Esophagus muscularis mucosa (tissue), 4 donors: ENCODE measurements around the gene ZNF362. TPM values are rescaled to one million over a fixed set of nuclear protein-coding genes. Genes with fewer than 3 reads are reported as not detected.

Experiments used
- DNase-seq: peaks from one replicate; pipeline ENCODE4 v3.0.0-alpha.2; 2017; ENCODE audit errors: extremely low spot score
- H3K27ac ChIP-seq, 4 donors: fragments of 200-600 bp; sonication (generic); replicated peaks in 1 of 4; 1 replicate in 3 of 4; 2 replicates in 1 of 4; pipeline ENCODE4 v1.5.1; 2016 to 2019; ENCODE audit warnings: mild to moderate bottlenecking in 1 of 4
- H3K27me3 ChIP-seq, 4 donors: fragments of 200-600 bp; sonication (generic); one replicate each; pipeline versions ENCODE4 v1.5.1 to v1.6.0; 2016 to 2019
- H3K36me3 ChIP-seq, 4 donors: fragments of 200-600 bp; sonication (generic); one replicate each; pipeline ENCODE4 v1.5.1; 2016 to 2019
- H3K4me1 ChIP-seq, 4 donors: fragments of 200-600 bp; sonication (generic); one replicate each; pipeline ENCODE4 v1.5.1; 2016 to 2019
- H3K4me3 ChIP-seq, 4 donors: fragments of 200-600 bp; sonication (generic); 1 replicate in 2 of 4; 2 replicates in 2 of 4; pipeline ENCODE4 v1.5.1; 2016 to 2019; ENCODE audit warnings: mild to moderate bottlenecking in 4 of 4, moderate library complexity in 1 of 4
- H3K9me3 ChIP-seq, 4 donors: fragments of 200-600 bp; sonication (generic); 1 replicate in 3 of 4; 2 replicates in 1 of 4; pipeline ENCODE4 v1.5.1; 2016 to 2019
- CTCF ChIP-seq, 3 experiments: fragments of 200-600 bp in 2 of 3; fragments of 450-650 bp in 1 of 3; sonication (generic) in 2 of 3; IDR thresholded peaks; one replicate each; pipeline ENCODE4 v1.5.1; 2017 to 2019; ENCODE audit warnings: antibody characterized with exemption in 3 of 3, mild to moderate bottlenecking in 2 of 3, moderate library complexity in 1 of 3
- EP300 ChIP-seq: sonication (generic); formaldehyde crosslinking; IDR thresholded peaks from one replicate; pipeline ENCODE4 v1.6.1; 2017; ENCODE audit warnings: antibody characterized with exemption
- POLR2A ChIP-seq: fragments of 450-650 bp; IDR thresholded peaks from one replicate; pipeline ENCODE4 v1.6.1; 2017; ENCODE audit warnings: antibody characterized with exemption, moderate library complexity, mild to moderate bottlenecking, low read depth
- POLR2AphosphoS5 ChIP-seq, 2 donors: sonication (generic); formaldehyde crosslinking; IDR thresholded peaks; one replicate each; pipeline ENCODE4 v1.6.1; 2017; ENCODE audit warnings: antibody characterized with exemption in 2 of 2
- WGBS: methylation state at CpG from one replicate; pipeline ENCODE4 v1.1.5; 2018; 5-methylcytosine and 5-hydroxymethylcytosine counted together
- intact Hi-C: fragments of 100-400 bp; cut with DNase I; formaldehyde crosslinking; loops from one replicate; pipeline ENCODE4 v1.15.1; 2023
- total RNA-seq, 4 donors: library from RNA; depleted of rRNA; stranded (reverse); fragments of >200 nt; gene quantifications; one replicate each; pipeline versions ENCODE4 v1.1.0 to v1.2.1, GENCODE V29; 2016

ZNF362 gene
- total RNA-seq, 4 donors from 2014 or later, result 17.2 to 35.3 (median 25.1) TPM

DNA sequence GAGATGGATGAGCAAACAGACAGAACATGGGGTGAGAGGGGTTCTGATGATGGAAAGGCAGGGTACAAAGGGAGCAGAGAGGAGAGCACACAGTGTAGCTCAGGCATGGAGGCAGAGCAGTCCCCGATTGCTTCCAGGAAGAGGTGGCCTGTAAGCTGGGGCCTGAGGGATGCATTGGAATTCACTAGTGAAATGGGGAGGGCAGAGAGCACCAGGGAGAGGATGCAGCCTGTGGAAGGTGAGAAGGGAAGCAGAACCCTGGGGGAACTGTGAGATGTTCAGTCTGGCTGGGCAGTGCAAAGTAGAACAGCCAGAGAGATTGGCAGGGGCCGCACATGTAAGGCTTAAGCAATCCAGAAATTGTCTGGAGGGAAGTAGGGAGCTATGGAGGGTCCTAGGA, 12.2 kb downstream of the ZNF362 start:
- Histone ChIP-seq H3K27me3 (no peaks in the 10 kb centered on the region), H3K4me1 (peaks cover 50 to 86% (median 70%) of the 10 kb centered on the region in 4 donors), H3K4me3 (no peak overlapping the region), H3K9me3 (no peaks in the 10 kb centered on the region), H3K36me3 (peaks cover 0 to 28% (median 10%) of the 10 kb centered on the region in 4 donors), H3K27ac (peak overlapping the region; percentile 44 to 71 (median 59))
- intact Hi-C loops, result no loop called here
- 83% methylated on average over 2 of the region's 2 CpGs for WGBS
- no peak for TF ChIP-seq EP300
- no peak for TF ChIP-seq POLR2A
- no peak for TF ChIP-seq CTCF (IDR thresholded peaks at IDR 0.05)
- TF ChIP-seq POLR2AphosphoS5 (IDR thresholded peaks at IDR 0.05), result no peak
- DNase-seq, result no peak

DNA sequence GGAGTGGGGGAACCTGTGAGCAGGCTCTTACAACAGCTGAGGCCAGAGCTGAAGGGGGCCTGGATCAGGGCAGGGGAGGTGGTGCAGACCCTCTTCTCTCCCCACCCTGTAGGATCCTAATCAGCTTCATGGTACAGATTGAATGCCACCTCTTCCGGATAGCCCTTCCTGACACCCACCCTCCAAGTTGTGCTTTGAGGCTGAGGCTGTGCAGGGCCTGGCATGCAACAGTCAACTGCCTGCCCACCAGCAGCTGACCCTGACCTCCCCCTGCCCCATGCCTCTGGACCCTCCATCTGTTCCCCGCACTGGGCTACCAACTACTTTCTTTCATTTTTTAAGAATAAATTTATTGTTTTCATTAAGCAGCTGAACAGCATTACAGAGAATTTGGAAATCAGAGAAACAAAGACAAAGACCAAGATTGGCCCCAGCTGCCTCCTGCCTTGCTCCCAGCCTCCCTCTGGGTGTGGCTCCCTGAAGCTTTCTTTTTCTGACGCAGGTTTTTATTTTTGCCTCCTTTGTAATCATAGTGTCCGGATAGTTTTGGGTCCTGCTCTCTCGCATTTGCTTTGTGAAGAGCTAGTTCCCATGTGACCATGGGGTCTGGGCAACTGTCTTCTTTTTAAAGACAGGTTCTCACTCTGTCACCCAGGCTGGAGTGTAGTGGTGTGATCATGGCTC, 12.8 kb downstream of the ZNF362 start:
- no peak for DNase-seq
- Histone ChIP-seq H3K36me3 (peaks cover 0 to 28% (median 10%) of the 10 kb centered on the region in 4 donors), H3K27ac (peak overlapping the region; percentile 44 to 71 (median 59)), H3K4me3 (no peak overlapping the region), H3K9me3 (no peaks in the 10 kb centered on the region), H3K4me1 (peaks cover 43 to 80% (median 65%) of the 10 kb centered on the region in 4 donors), H3K27me3 (no peaks in the 10 kb centered on the region)
- 52% methylated on average over 5 of the region's 5 CpGs for WGBS
- TF ChIP-seq EP300, result no peak
- TF ChIP-seq POLR2A, result no peak
- no peak for TF ChIP-seq CTCF (IDR thresholded peaks at IDR 0.05)
- no peak for TF ChIP-seq POLR2AphosphoS5 (IDR thresholded peaks at IDR 0.05)
- intact Hi-C loops, result no loop called here

GRCh38 chr1:33269621-33270020, 13.3 kb downstream of the ZNF362 start:
- intact Hi-C loops, result no loop called here
- DNase-seq, result no peak
- no peaks in the 10 kb centered on the region for H3K9me3 ChIP-seq
- peak overlapping the region; percentile 44 to 65 (median 52) for H3K27ac ChIP-seq
- H3K27me3 ChIP-seq, result no peaks in the 10 kb centered on the region
- no peak overlapping the region for H3K4me3 ChIP-seq
- peaks cover 38 to 77% (median 61%) of the 10 kb centered on the region in 4 donors for H3K4me1 ChIP-seq
- TF ChIP-seq CTCF (IDR thresholded peaks at IDR 0.05), result no peak
- no peak for TF ChIP-seq POLR2AphosphoS5 (IDR thresholded peaks at IDR 0.05)
- no peak for TF ChIP-seq EP300
- no peak for TF ChIP-seq POLR2A
- peaks cover 0 to 28% (median 10%) of the 10 kb centered on the region in 4 donors for H3K36me3 ChIP-seq
- WGBS, result 81% methylated on average over 5 of the region's 5 CpGs

- 87% methylated on average over 5 of the region's 5 CpGs for WGBS
Measured at GRCh38 chr1:33270379-33270778, 14.1 kb downstream of the ZNF362 start.

More at GRCh38 chr1:33270379-33270778, 14.1 kb downstream of the ZNF362 start:
- H3K27ac ChIP-seq, result no peak overlapping the region
- no peaks in the 10 kb centered on the region for H3K27me3 ChIP-seq
- TF ChIP-seq CTCF (IDR thresholded peaks at IDR 0.05), result no peak
- no peak for TF ChIP-seq POLR2AphosphoS5 (IDR thresholded peaks at IDR 0.05)
- no peak for TF ChIP-seq POLR2A
- no peak for TF ChIP-seq EP300
- H3K36me3 ChIP-seq, result peaks cover 0 to 28% (median 12%) of the 10 kb centered on the region in 4 donors
- no peak overlapping the region for H3K4me3 ChIP-seq
- peaks cover 31 to 71% (median 53%) of the 10 kb centered on the region in 4 donors for H3K4me1 ChIP-seq
- H3K9me3 ChIP-seq, result no peaks in the 10 kb centered on the region
- DNase-seq, result no peak
- intact Hi-C loops, result no loop called here
